Right lobe of liver (tissue), 4 donors: ENCODE measurements around the gene ACTBL2.
A peak's percentile ranks its signal among the peaks of the same experiment; 100 is the strongest.

Experiments
- CTCF ChIP-seq, 4 donors: fragments of 200-600 bp in 3 of 4; fragments of 450-650 bp in 1 of 4; IDR thresholded peaks; one replicate each; pipeline versions ENCODE4 v1.5.1 to v1.8.0; 2016 to 2022; ENCODE audit warnings: antibody characterized with exemption in 4 of 4, mild to moderate bottlenecking in 2 of 4
- POLR2A ChIP-seq: fragments of 450-650 bp; IDR thresholded peaks from one replicate; pipeline ENCODE4 v1.6.1; 2017; ENCODE audit warnings: antibody characterized with exemption, mild to moderate bottlenecking
- donor health status: DM: no; HTN: no; CAD: no.
- donor health status: DM: no; HTN: no; CAD: no.
- donor health status: DM: no; HTN: yes; CAD: no.

GRCh38 chr5:57499262-57500050, 16.8 kb upstream of the ACTBL2 start:
- TF ChIP-seq CTCF (IDR thresholded peaks at IDR 0.05) (peak; percentile 65 to 79 (median 72)), POLR2A (no peak)
